ENCODE data around the gene CDKN2AIP. TPM values are rescaled to one million over a fixed set of nuclear protein-coding genes. Genes with fewer than 3 reads are reported as not detected.
A peak's percentile ranks its signal among the peaks of the same experiment; 100 is the strongest.

The CDKN2AIP gene
- polyA plus RNA-seq, 1 of the 3 experiments (the other 2 are of a cell fraction): 8.3 TPM

- Histone ChIP-seq H3K9me3 (no peaks in the 10 kb centered on the region), H3K79me2 (ENCODE audit: insufficient read depth) (no peaks in the 10 kb centered on the region), H3K27ac (ENCODE audit: low read depth in 2 of 2, low read length in 1 of 2) (peak overlapping the region; percentile 70 to 86), H3K4me3 (ENCODE audit: low read depth in 2 of 2, low read length in 1 of 2) (peak overlapping the region; percentile 52 to 74), H3F3A (replicated peaks; ENCODE audit: insufficient read depth) (no peaks in the 10 kb centered on the region), H3K4me2 (peak overlapping the region; percentile 87), H3K36me3 (replicated peaks in 1 of 2; ENCODE audit: control insufficient read depth in 1 of 2, insufficient read depth in 2 of 2, low read length in 1 of 2) (no peaks in the 10 kb centered on the region), H4K20me1 (ENCODE audit: insufficient read depth) (no peaks in the 10 kb centered on the region), H3K4me1 (ENCODE audit: control insufficient read depth in 1 of 2, insufficient read depth in 2 of 2, low read depth in 1 of 2, low read length in 1 of 2) (peaks cover 0 to 13% of the 10 kb centered on the region in 2 experiments; a peak in 1 of 4 replicates), H3K27me3 (ENCODE audit: insufficient read depth) (no peaks in the 10 kb centered on the region), H3K9me2 (no peaks in the 10 kb centered on the region), H2AFZ (ENCODE audit: low read depth) (peak overlapping the region; percentile 97), H3K9ac (peak overlapping the region; percentile 93)
- peak; percentile 71 for TF ChIP-seq MXI1 (IDR thresholded peaks at IDR 0.05; ENCODE audit: low read depth, low read length)
- TF ChIP-seq NRF1 (IDR thresholded peaks at IDR 0.05; ENCODE audit: low read depth, low read length): no peak
- TF ChIP-seq SIN3A (IDR thresholded peaks at IDR 0.05; ENCODE audit: borderline replicate concordance, low read depth, low read length): peak; percentile 66; the same call in 1 of the 2 replicates
- TF ChIP-seq REST (IDR thresholded peaks at IDR 0.05; ENCODE audit: low read depth, low read length): 0 out of 2 replicates have a peak, but pooled peaks have one; percentile 42
- TF ChIP-seq, protein P1, sequence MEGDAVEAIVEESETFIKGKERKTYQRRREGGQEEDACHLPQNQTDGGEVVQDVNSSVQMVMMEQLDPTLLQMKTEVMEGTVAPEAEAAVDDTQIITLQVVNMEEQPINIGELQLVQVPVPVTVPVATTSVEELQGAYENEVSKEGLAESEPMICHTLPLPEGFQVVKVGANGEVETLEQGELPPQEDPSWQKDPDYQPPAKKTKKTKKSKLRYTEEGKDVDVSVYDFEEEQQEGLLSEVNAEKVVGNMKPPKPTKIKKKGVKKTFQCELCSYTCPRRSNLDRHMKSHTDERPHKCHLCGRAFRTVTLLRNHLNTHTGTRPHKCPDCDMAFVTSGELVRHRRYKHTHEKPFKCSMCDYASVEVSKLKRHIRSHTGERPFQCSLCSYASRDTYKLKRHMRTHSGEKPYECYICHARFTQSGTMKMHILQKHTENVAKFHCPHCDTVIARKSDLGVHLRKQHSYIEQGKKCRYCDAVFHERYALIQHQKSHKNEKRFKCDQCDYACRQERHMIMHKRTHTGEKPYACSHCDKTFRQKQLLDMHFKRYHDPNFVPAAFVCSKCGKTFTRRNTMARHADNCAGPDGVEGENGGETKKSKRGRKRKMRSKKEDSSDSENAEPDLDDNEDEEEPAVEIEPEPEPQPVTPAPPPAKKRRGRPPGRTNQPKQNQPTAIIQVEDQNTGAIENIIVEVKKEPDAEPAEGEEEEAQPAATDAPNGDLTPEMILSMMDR (IDR thresholded peaks at IDR 0.05): peak; percentile 93
- TF ChIP-seq RAD21 (IDR thresholded peaks at IDR 0.05; ENCODE audit: low read length): peak; percentile 78
- TF ChIP-seq POLR2AphosphoS5 (IDR thresholded peaks at IDR 0.05; ENCODE audit: low read depth, low read length): peak; percentile 58
- TF ChIP-seq RXRA (IDR thresholded peaks at IDR 0.05; ENCODE audit: borderline replicate concordance, low read depth): peak; percentile 29; the same call in 1 of the 2 replicates
- peak; percentile 69 for TF ChIP-seq SMC3 (IDR thresholded peaks at IDR 0.05; ENCODE audit: low read depth, low read length)
- TF ChIP-seq MAX (IDR thresholded peaks at IDR 0.05; ENCODE audit: low read depth): 0 out of 2 replicates have a peak, but pooled peaks have one; percentile 40
- TF ChIP-seq GATA2 (CRISPR knock-in tag; IDR thresholded peaks at IDR 0.05): no peak
- peak; percentile 70 for TF ChIP-seq CHD2 (IDR thresholded peaks at IDR 0.05; ENCODE audit: low read length, partially characterized antibody)
- TF ChIP-seq NFIC (IDR thresholded peaks at IDR 0.05; ENCODE audit: borderline replicate concordance): no peak
- no peak for TF ChIP-seq RFX5 (IDR thresholded peaks at IDR 0.05; ENCODE audit: low read length)
- WGBS (ENCODE audit: low lambda C conversion rate): 0% methylated on average over 17 of the region's 32 CpGs
- ChIA-PET CTCF (interaction anchor here (0.6 to 2.2 kb wide), 24 partner anchors 9 to 1287 kb away, joined by 3 to 14 read pairs (median 3); partner anchors contain the start of gene CDKN2AIP), POLR2A (interaction anchor here (0.6 to 1.3 kb wide), 3 partner anchors 8 to 145 kb away, joined by 3 to 7 read pairs (median 7); no protein-coding TSS in a partner anchor)
- DNase-seq: peak; percentile 92
Measured at GRCh38 chr4:183407128-183407585, 37.3 kb upstream of the CDKN2AIP start.

All from SK-N-SH (cell line).